GM18951 (cell line): ENCODE measurements around the gene LTO1.

ENCODE experiments used
- POLR2A ChIP-seq: IDR thresholded peaks from 4 replicates; pipeline ENCODE4 v1.6.1; 2011; ENCODE audit warnings: mild to moderate bottlenecking; ENCODE audit not compliant: insufficient read length, insufficient read depth; ENCODE audit errors: extremely low read depth
- in situ Hi-C: fragments of 300-500 bp; cut with MboI; formaldehyde crosslinking; loops from one replicate; pipeline ENCODE4 v1.12.0; 2022; ENCODE audit warnings: low sequenced_read_pairs, mixed read lengths, inconsistent platforms; ENCODE audit not compliant: unreplicated experiment

LTO1 gene

DNA sequence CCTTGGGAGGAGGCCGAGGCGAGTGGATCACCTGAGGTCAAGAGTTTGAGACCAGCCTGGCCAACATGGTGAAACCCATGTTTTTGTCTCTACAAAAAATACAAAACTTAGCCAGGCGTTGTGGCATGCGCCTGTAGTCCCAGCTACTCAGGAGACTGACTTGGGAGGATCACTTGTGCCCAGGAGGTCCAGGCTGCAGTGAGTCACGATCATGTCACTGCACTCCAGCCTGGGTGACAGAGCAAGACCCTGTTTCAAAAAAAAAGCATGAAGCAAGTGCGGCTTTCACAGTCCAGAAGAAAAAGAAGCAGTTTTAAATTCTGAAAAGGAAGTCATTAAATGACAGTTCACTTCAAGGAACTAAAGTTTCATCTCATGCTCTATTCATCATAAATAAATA is 7.1 kb upstream of the LTO1 start:
- in situ Hi-C loops: loop anchor here (25.0 kb wide), 1 partner anchor 505 kb away; no protein-coding TSS in a partner anchor
- no peak for TF ChIP-seq POLR2A

DNA sequence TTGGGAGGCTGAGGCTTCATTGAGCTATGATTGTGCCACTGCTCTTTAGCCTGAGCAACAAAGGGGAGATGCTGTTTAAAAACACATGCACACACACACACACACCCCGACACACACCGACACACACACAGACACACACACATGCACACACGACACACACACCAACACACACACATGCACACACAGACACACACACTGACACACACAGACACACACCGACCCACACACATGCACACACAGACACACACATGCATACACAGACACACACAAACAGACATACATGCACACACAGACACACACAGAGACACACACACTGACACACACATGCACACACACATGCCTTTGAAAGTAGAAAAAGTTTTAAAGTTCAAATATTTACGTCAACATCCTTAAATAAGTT is 5.5 kb upstream of the LTO1 start:
- no peak for TF ChIP-seq POLR2A
- in situ Hi-C loops: loop anchor here (25.0 kb wide), 1 partner anchor 507 kb away; no protein-coding TSS in a partner anchor

DNA sequence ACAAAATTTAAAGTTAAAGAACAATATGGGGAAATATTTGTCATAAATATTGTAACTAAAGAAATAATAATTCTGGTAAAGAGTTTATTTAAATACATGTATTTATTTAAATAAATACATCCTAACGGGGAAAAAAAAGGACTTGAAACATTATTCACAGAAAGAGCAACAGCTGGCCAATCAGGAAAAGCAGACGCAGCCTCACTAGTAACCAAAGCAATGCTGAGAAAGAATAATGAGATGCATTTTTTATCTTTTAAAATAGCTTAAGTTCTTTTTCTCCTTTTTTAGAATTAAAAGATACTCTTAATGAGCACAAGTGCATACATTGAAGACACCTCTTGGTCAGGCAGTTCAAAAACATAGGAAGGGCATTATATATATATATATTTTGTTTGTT is 2.6 kb upstream of the LTO1 start:
- no peak for TF ChIP-seq POLR2A
- in situ Hi-C loops: loop anchor here (25.0 kb wide), 1 partner anchor 510 kb away; no protein-coding TSS in a partner anchor

- in situ Hi-C loops: no loop called here
- no peak for TF ChIP-seq POLR2A
Measured at GRCh38 chr11:69674267-69674885, 777 bp downstream of the LTO1 start.

DNA sequence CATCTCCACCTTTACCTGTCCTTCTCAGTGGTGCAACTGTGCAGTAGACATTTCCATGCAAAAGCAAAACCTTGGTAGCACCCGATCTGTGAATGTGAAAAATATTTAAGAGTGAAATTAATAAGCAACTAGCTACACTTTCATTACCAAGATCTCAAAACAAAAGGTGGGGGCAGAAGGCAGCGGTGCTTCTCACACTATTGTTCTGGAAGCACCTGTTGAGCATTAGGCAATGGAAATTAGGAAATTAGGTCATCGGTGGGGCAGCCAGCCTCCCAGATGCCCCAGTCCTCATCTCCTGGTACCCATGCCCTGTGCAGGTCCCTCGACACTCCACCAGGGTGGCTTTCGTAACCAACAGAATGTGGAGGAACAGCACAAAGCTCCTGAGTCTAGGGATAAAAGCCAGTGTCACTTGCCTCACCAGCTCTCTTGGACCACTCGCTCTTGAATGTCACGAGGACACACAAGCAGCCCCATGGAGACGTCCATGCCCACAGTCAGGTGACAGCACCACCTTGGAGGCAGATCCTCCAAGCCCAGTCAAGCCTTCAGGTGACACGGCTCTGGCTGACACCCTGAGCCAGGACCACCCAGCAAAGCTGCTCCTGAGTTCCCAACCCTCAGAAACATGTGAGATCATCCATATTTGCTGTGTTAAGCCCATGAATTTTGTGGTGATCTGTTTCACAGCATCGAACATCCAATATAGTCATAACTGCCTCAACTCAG is 3.3 kb downstream of the LTO1 start:
- in situ Hi-C loops: no loop called here
- no peak for TF ChIP-seq POLR2A

DNA sequence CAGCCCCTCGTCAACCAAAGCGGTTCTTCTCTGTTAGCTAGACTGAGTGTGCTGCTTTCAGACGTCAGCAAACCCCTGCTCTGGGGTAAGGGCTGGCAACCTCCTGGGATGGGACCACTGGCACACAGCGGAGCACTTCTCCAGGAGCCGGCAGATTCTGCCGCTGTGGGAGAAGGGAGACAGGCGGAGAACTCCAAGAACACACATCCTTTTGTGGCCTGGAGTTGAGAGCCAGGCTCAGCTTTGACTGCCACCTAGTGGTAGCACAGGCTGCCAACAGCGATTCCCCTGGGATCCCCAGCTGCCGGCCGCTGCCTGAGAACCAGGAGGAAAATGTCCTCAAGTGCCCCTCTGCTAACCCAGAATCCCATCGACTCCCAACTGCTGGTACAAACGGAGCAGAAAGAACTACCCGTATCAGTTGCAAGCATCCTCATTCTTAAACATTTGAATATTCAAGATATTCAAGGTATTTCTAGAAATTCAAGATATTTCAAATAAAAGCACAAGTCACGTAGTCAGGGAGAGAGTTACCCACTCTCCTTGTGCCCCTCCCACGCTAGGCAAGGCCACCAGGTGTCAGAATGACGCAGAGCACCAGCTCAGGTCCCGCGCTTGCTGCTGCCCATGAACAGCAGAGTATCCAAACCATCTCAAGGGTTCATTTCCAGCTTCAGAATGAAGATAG is 4.9 kb downstream of the LTO1 start:
- TF ChIP-seq POLR2A: no peak
- in situ Hi-C loops: no loop called here

GRCh38 chr11:69669486-69669885 is 5.7 kb downstream of the LTO1 start:
- TF ChIP-seq POLR2A: no peak
- in situ Hi-C loops: no loop called here

- in situ Hi-C loops: no loop called here
- TF ChIP-seq POLR2A: no peak
Measured at GRCh38 chr11:69667619-69668604, 7.2 kb downstream of the LTO1 start.

DNA sequence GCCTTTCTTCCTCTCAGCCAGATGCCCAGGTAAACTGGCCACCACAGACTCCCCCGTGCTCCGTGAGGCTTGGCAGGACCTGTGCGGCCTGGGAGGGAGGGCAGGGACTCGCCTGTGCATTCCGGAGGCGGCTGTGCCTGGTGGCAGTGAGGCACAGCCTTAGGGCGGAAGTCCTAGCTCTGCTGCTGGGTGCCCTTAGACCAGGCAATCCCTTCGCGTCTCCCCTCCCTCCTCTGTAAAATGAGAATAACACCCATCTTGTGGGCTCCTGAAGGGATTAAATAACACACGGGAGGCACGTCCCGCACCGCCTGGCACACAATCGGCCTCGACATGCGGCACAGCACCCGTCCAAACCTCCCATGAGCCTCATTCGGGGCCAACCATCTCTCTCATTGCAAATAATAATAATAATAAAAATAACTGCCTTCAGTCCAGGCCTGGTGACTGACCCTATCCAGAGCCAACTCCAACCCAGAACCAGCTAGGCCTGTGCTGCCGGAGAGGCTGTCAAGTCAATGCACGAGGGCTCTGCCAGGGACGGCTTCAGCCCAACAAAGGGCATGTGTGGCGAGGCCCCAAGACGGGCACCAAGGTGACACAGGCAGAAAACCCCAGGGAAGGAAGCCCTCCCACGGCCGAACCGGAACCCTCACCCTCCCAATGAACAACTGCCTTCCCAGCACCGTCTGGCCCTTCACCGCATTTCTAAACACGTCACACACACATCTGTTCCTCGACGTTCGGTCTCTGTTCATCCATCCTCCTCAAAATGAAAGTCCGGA is 8.2 kb downstream of the LTO1 start:
- no peak for TF ChIP-seq POLR2A
- in situ Hi-C loops: no loop called here

DNA sequence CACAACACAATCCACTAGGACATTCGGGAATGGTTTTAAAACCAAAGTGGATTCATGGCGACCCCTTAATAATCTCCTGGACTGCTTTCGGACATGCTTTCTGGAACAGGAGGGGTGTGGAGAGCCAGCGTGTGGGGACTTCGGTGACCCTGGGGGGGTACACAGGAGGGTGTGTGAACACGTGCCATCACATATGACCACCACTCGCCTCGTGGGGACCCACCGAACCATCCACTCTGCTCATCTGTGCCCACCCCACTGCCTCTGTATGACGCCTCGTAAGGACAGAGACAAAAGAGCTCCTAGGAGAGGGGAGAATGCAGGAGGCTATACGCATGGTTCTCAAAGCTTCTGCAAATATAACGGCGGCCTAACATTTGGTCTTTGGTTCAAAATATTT is 8.9 kb downstream of the LTO1 start:
- in situ Hi-C loops: no loop called here
- TF ChIP-seq POLR2A: no peak

DNA sequence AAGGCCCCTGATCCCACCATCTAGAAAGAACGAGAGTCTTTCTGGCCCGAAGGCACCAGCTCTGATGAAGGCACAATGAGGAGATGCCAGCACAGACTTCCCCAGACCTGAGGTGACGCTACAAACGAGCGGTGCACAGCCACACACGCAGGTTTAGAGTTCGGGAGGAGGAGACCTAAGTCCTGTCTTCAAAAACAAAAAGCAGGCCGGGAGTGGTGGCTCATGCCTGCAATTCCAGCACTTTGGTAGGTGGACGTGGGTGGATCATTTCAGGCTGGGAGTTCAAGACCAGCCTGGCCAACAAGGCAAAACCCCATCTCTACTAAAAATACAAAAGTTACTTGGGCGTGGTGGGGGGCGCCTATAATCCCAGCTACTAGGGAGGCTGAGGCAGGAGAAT is 9.5 kb downstream of the LTO1 start:
- in situ Hi-C loops: no loop called here
- TF ChIP-seq POLR2A: no peak

GRCh38 chr11:69664901-69665300 is 10.3 kb downstream of the LTO1 start:
- in situ Hi-C loops: no loop called here
- no peak for TF ChIP-seq POLR2A
